Activated CD8-positive, alpha-beta memory T cell treated with anti-CD3 and anti-CD28 coated beads, Interleukin-2, amount 10 ng/mL, durations not matched to agents 7 days and 5 days (primary cell): Measurements from ENCODE around the gene PRDM13. TPM values are rescaled to one million over a fixed set of nuclear protein-coding genes. Genes with fewer than 3 reads are reported as not detected.

Experiments
- ATAC-seq: fragments of 150-1000 bp; cut with Tn5 transposase; one replicate; pipeline ENCODE4 v1.10.0; 2021; ENCODE audit warnings: moderate library complexity
- CTCF ChIA-PET: fragments of 350-600 bp; sonication (Branson Sonifier 250); formaldehyde crosslinking; loops from one replicate; lab custom pipeline; 2021; ENCODE audit warnings: antibody characterized with exemption; lab: Charles Lee
- DNase-seq: peaks from one replicate; pipeline ENCODE4 v3.0.0-alpha.2; 2020
- H3K27ac Mint-ChIP-seq: one replicate; pipeline ENCODE4 v1.8.0; 2021; ENCODE audit warnings: mild to moderate bottlenecking, mixed read lengths
- H3K27me3 Mint-ChIP-seq: one replicate; pipeline ENCODE4 v1.8.0; 2021; ENCODE audit warnings: mixed read lengths
- H3K36me3 Mint-ChIP-seq: one replicate; pipeline ENCODE4 v1.8.0; 2021; ENCODE audit warnings: mild to moderate bottlenecking, mixed read lengths
- H3K4me1 Mint-ChIP-seq: one replicate; pipeline ENCODE4 v1.8.0; 2021; ENCODE audit warnings: mixed read lengths
- H3K4me3 Mint-ChIP-seq: one replicate; pipeline ENCODE4 v1.8.0; 2021; ENCODE audit warnings: mild to moderate bottlenecking, moderate library complexity, mixed read lengths
- H3K9me3 Mint-ChIP-seq: one replicate; pipeline ENCODE4 v1.8.0; 2022; ENCODE audit warnings: low read depth, mixed read lengths
- total RNA-seq, 2 experiments: library from RNA; stranded (reverse); gene quantifications; one replicate each; pipeline ENCODE4 v1.2.3, GENCODE V29; 2021

The PRDM13 gene
- total RNA-seq = under 1 TPM in 1 of 2 experiments, not detected in 1; 0.14 TPM

DNA sequence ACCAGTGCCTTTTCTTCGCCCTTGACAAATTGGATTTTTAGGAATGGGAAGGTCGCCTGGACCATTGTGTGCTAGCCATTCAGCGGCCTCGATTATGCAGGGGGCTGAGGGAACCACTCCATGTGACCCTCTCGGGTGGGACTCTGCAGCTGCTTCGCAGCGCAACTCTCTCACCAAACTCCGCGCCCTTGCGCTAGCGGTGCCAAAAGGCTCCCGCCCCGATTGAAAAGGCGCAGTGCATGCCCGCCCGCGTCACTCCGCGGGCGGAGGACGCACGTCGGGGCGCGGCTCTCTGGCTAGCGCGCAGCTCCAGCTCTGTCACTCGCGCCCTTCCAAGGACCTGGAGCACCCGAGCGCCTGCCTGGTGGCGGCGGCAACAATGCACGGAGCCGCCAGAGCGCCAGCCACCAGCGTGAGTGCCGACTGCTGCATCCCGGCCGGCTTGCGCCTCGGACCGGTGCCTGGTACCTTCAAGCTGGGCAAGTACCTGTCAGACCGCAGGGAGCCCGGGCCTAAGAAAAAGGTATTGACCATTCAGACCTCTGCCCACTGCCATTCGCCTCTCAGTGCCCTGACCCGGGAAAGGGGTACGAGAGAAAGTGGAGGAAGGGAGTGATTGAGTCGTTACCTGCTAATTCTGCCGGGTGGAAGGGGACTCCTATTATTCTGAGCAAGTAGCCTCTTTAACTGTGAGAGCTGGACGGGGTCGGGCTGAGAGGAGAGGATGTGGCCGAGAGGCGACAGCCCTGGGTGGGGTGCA lies at the start of gene PRDM13:
TSS of gene PRDM13 (plus strand) at position 178 of the 760 bp plus-strand sequence. CDS start at position 380, 202 bp downstream.
- peaks cover 3% of the 10 kb centered on the region for H3K36me3 Mint-ChIP-seq
- CTCF ChIA-PET = interaction anchor here (6.0 kb wide), 1 partner anchor 18 kb away, joined by 28 read pairs; no protein-coding TSS in a partner anchor
- H3K4me3 Mint-ChIP-seq = no peak within 1 kb of the TSS
- peak within 1 kb of the TSS; percentile 59 for H3K27ac Mint-ChIP-seq
- no peak for DNase-seq
- peaks cover 84% of the 10 kb centered on the region for H3K27me3 Mint-ChIP-seq
- no peak for ATAC-seq
- no peaks in the 10 kb centered on the region for H3K9me3 Mint-ChIP-seq
- peaks cover 57% of the 10 kb centered on the region for H3K4me1 Mint-ChIP-seq

DNA sequence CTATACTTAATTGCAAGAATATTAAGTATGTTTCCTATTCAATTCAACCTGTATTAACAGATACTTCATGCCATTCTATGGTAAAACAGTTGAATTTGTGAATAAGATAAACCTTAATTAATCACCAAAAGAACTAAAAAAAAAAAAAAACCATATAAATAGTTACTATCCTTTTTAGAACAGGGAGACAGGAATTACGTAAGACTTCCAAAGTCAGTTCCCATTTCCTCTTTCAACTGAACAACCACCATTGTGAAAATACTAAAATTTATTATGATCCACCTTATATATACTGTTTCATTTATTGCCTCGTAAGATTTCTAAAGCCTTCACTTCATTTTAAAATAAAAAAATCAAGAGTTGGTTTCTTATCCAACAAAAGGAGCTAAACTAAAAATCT lies 47.6 kb upstream of the PRDM13 start:
- ATAC-seq (no peak), DNase-seq (no peak)
- Mint-ChIP-seq H3K4me1 (peaks cover 1% of the 10 kb centered on the region), H3K9me3 (no peaks in the 10 kb centered on the region), H3K4me3 (no peak overlapping the region), H3K27me3 (no peaks in the 10 kb centered on the region), H3K27ac (no peak overlapping the region), H3K36me3 (peaks cover 45% of the 10 kb centered on the region)
- CTCF ChIA-PET = interaction anchor here (0.7 kb wide), 1 partner anchor 30 kb away, joined by 3 read pairs; no protein-coding TSS in a partner anchor

DNA sequence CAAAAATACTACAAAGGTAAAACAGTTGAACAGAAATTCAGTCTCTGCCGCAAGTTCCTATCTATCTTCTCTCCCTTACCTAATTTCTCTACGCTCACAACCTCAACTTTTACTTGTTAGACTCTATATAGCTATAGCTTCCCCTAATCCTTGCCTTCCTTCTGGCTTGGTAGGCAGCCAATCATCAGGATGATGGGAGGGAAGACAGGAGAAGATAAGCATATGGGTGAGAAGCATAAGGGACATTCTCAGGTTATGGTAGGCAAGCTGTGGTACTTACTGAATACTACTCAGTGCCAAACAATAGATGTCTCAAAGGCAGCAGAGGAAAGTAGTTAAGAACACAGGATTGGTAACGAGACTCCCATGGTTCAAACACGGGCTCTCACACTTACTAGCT lies 46.0 kb upstream of the PRDM13 start:
- CTCF ChIA-PET = interaction anchor here (1.1 kb wide), 1 partner anchor 229 kb away, joined by 3 read pairs; no protein-coding TSS in a partner anchor
- no peak overlapping the region for H3K27ac Mint-ChIP-seq
- no peaks in the 10 kb centered on the region for H3K9me3 Mint-ChIP-seq
- no peaks in the 10 kb centered on the region for H3K27me3 Mint-ChIP-seq
- DNase-seq = no peak
- H3K4me1 Mint-ChIP-seq = peaks cover 3% of the 10 kb centered on the region
- H3K4me3 Mint-ChIP-seq = no peak overlapping the region
- H3K36me3 Mint-ChIP-seq = peaks cover 38% of the 10 kb centered on the region
- ATAC-seq = no peak

DNA sequence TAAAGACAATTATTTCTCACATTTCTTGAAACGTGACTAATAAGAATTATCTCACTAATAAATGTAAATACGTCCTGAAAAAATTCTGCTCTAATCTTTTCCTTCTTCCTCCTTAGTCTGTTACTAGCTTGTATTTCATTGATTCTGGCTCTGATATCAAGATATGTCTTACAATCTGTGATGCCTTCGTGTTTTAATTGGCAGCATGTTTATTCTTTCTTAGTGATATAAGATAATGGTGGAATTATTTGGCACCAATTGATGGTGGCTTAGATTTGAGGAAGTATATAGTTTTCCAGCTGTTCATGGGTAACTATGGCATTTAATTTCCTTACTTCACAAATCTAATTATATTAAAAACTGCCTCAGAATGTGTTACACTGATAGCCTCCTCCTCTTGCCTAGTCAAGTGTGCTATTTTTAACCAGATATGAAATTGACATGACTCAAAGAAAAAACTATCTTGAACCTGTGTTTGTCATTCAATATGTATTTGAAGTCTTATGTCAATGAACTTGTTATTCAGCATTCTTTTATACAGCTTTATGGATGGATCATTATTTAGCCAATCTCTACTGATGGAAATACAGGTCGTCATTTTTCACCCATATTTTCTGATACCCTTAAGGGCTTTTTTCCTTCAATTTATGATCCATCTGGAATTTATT lies 43.4 kb upstream of the PRDM13 start:
- Mint-ChIP-seq H3K27ac (no peak overlapping the region), H3K4me1 (peaks cover 18% of the 10 kb centered on the region), H3K36me3 (peaks cover 21% of the 10 kb centered on the region)

DNA sequence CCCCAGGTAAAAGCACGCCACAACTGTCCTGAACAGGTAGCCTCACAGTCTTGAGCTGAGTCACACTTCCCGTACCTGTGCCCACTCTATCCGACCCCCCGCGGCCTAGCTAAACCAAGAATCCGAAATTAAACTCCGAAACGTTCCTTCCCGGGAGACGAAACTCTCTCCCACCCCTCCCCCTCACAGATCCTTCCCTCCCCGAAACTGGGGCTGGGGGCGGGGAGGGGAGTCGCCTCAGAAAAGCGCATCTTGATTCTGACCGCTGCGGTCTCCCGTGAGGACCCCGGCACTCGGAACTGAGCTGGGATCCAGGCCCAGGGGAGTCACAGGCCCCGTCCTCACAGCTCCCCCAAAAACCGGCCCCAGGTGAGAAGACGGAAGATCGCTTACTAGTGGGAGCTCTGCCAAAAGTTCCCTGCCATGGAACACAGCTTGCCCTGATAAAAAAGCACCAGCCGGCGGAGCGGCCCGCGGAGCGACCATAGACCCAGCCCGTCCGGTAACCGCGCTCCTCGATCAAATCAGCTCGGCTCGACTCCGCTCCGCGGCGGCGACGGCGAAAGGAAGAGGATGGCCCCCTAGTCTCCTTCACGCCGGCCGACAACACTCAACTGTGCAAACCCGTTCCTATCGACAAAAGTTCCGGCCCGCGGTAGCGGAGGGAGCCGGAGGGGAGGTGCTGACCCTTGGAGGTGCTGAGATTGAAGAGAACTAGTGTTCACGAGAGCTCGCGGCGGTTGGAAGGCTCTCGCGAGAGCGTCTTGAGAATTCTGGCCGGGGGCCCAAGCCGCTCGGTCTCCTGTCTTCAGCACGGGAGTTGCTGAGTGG lies 38.3 kb upstream of the PRDM13 start, which contains the start of gene CCNC:
TSS of gene CCNC (minus strand) at position 558 of the 831 bp plus-strand sequence. CDS start at position 425, 133 bp downstream.
- H3K27ac Mint-ChIP-seq = peak within 1 kb of the TSS; percentile 86
- peak; percentile 98 for ATAC-seq
- peaks cover 28% of the 10 kb centered on the region for H3K4me1 Mint-ChIP-seq
- CTCF ChIA-PET = interaction anchor here (0.9 to 2.0 kb wide), 10 partner anchors 21 to 165 kb away, joined by 3 to 14 read pairs (median 4); no protein-coding TSS in a partner anchor
- H3K27me3 Mint-ChIP-seq = no peaks in the 10 kb centered on the region
- peak within 1 kb of the TSS; percentile 98 for H3K4me3 Mint-ChIP-seq
- peaks cover 6% of the 10 kb centered on the region for H3K36me3 Mint-ChIP-seq
- no peaks in the 10 kb centered on the region for H3K9me3 Mint-ChIP-seq
- peak; percentile 94 for DNase-seq

More for the DNA sequence above, 43.4 kb upstream of the PRDM13 start:
- ATAC-seq (no peak), DNase-seq (no peak)
- CTCF ChIA-PET = interaction anchor here (1.0 to 1.9 kb wide), 3 partner anchors 13 to 42 kb away, joined by 3 to 4 read pairs (median 3); no protein-coding TSS in a partner anchor
- H3K4me3 Mint-ChIP-seq = no peak overlapping the region
- no peaks in the 10 kb centered on the region for H3K27me3 Mint-ChIP-seq
- no peaks in the 10 kb centered on the region for H3K9me3 Mint-ChIP-seq

DNA sequence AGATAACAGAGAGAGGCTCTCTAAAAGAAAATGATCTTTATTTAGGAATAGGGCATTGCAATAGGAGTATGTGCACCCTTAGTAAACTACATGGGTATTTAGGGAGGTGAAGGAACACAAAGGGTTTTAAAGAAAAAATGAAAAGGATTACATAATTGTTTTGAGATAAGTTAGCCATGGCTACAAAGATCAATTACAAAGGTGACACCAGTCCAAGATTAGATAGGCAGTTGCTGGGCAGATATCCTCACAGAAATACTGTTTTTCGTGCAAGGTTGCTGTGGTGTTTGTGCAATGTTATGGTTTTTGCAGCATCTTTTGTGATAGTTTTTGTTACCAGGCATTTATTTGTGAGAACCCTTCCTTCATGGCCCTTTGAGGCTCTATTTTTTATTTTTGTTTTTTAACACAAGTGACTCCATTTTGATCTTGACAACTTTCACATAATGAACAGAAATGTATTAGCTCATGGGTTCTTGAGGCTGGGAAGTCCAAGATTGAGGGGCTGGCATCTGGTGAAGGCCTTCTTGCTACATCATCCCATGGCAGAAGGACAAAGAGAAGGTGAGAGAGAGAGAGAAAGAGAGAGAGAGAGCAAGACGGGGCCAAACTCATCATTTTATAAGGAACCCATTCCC lies 32.5 kb upstream of the PRDM13 start:
- DNase-seq = no peak
- H3K27ac Mint-ChIP-seq = no peak overlapping the region
- H3K27me3 Mint-ChIP-seq = peaks cover 27% of the 10 kb centered on the region
- H3K9me3 Mint-ChIP-seq = no peaks in the 10 kb centered on the region
- H3K4me1 Mint-ChIP-seq = peaks cover 14% of the 10 kb centered on the region
- H3K36me3 Mint-ChIP-seq = peaks cover 2% of the 10 kb centered on the region
- no peak overlapping the region for H3K4me3 Mint-ChIP-seq
- no peak for ATAC-seq
- CTCF ChIA-PET = interaction anchor here (1.0 to 2.8 kb wide), 2 partner anchors 9 to 15 kb away, joined by 4 to 7 read pairs; no protein-coding TSS in a partner anchor

DNA sequence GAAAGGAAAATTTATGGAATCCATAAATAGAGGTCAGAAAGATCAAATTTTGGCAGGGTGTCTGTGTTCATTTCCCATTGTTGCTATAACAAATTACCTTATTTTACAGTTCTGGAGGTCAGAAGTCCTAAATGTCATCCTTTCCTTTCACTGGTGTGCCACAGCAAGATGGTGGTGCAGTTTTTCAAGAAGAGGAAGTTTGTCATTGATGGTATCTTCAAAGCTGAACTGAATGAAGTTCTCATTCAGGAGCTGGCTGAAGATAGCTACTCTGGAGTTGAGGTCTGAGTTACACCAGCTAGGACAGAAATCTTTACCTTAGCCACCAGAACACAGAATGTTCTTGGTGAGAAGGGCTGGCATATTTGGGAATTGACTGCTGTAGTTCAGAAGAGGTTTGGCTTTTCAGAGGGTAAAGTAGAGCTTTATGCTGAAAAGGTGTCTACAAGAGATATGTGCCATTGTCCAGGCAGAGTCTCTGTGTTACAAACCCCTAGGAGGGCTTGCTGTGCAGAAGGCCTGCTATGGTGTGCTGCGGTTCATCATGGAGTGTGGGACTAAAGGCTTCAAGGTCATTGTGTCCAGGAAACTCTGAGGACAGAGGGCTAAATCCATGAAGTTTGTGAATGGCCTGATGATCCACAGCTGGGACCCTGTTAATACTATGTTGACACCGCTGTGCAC lies 30.9 kb upstream of the PRDM13 start:
- ATAC-seq = no peak
- CTCF ChIA-PET = interaction anchor here (1.2 to 2.7 kb wide), 2 partner anchors 12 to 13 kb away, joined by 3 to 8 read pairs; no protein-coding TSS in a partner anchor
- H3K4me3 Mint-ChIP-seq = no peak overlapping the region
- H3K36me3 Mint-ChIP-seq = peaks cover 2% of the 10 kb centered on the region
- no peak for DNase-seq
- H3K27ac Mint-ChIP-seq = no peak overlapping the region
- H3K9me3 Mint-ChIP-seq = no peaks in the 10 kb centered on the region
- H3K4me1 Mint-ChIP-seq = peaks cover 14% of the 10 kb centered on the region
- H3K27me3 Mint-ChIP-seq = peaks cover 33% of the 10 kb centered on the region

DNA sequence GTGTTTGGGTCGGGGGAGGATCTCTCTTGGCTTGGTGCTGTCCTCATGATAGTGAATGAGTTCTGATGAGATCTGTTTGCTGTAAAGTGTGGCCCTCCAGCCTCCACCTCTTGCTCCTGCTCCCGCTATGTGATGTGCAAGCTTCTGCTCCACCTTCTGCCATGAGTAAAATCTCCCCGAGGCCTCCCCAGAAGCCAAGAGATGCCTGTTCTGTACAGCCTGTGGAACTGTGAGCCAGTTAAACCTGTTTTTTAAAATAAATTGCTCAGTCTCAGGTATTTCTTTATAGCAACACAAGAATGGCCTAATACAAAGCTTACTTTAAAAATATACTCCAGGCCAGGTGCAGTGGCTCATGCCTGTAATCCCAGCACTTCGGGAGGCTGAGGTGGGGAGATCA lies 26.9 kb upstream of the PRDM13 start:
- no peak overlapping the region for H3K27ac Mint-ChIP-seq
- peaks cover 2% of the 10 kb centered on the region for H3K36me3 Mint-ChIP-seq
- peaks cover 7% of the 10 kb centered on the region for H3K4me1 Mint-ChIP-seq
- ATAC-seq = no peak
- CTCF ChIA-PET = no interaction called here
- peaks cover 48% of the 10 kb centered on the region for H3K27me3 Mint-ChIP-seq
- H3K4me3 Mint-ChIP-seq = no peak overlapping the region
- DNase-seq = no peak
- no peaks in the 10 kb centered on the region for H3K9me3 Mint-ChIP-seq

DNA sequence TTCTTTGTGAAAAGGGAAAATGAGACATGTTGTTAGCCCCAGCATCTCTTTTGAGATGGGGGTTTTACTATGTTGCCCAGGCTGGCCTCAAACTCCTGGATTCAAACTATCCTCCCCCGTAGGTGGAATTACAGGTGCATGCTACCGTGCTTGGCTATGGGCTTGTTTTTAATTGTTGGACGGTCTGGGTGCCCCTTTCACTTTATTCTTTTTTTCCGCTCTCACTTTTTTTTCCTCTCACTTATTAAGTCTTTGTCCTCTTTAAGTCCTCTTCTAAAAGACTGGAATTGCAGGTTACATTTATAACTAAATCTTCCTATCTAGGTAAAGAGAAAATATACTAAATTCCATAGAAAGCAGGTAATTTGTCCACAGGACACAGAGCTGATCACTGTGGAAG lies 18.8 kb upstream of the PRDM13 start:
- DNase-seq = no peak
- Mint-ChIP-seq H3K27me3 (peaks cover 77% of the 10 kb centered on the region), H3K27ac (no peak overlapping the region), H3K4me3 (no peak overlapping the region), H3K4me1 (peaks cover 26% of the 10 kb centered on the region), H3K36me3 (no peaks in the 10 kb centered on the region), H3K9me3 (no peaks in the 10 kb centered on the region)
- no peak for ATAC-seq
- CTCF ChIA-PET = interaction anchor here (0.8 to 4.2 kb wide), 14 partner anchors 9 to 212 kb away, joined by 3 to 44 read pairs (median 6); partner anchors contain the start of gene CCNC

DNA sequence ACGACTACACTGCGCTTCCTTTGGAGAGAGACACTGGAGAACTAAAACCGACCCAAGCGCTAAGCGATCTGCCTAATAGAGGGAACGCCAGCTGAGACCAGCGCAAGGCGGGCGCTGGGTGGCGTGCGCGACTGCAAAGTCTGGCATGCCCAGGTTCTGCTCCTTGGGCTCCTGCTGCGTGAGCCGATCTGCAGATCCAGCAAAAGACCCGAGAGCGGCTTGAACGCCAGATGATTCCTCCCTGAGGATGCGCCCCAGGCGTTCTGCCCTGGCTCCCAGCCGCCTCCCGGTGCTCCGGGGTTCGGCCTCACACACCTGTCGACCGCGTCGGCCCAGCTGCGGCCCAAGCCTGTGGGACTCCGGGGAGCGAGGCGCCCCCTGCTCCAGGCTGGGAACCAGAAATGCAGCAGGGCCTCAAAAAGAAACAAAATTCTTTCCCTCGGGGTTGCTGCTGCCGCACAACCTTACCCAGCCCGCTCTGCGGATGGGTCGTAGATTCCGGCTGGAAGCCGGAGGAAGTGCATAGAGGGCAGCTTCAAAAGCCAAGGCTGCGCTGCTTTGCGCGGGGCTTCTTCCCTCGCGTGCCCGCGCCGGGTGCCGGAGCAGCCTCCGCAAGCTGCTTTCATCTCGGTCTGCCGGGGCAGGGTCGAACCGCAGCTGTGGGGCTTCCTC lies 17.9 kb upstream of the PRDM13 start:
- Mint-ChIP-seq H3K27ac (peak overlapping the region; percentile 36), H3K36me3 (no peaks in the 10 kb centered on the region), H3K4me1 (peaks cover 26% of the 10 kb centered on the region), H3K9me3 (no peaks in the 10 kb centered on the region), H3K4me3 (peak overlapping the region; percentile 78), H3K27me3 (peaks cover 77% of the 10 kb centered on the region)
- DNase-seq (peak; percentile 76), ATAC-seq (peak; percentile 94)
- CTCF ChIA-PET = interaction anchor here (0.5 to 4.2 kb wide), 23 partner anchors 8 to 258 kb away, joined by 3 to 44 read pairs (median 4); partner anchors contain the start of gene CCNC

DNA sequence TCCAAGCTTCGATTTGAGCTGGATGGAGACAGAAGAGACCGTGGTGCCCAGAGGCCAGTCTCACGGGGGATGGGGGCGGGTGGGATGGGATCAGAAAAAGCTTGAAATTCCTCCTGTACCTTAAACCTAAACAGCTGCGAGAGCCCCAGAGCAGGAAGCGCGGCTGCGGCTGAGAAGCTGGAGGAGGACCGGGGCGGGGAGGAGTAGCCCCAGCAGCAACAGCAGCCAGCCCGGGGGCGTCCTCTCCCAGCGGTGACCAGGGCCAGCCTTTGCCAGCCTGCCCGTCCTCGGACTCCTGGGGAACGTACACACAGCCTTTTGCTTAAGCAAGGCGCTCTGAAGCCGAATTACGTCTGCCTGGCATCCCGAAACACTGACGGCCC lies 17.4 kb upstream of the PRDM13 start:
- no peaks in the 10 kb centered on the region for H3K9me3 Mint-ChIP-seq
- ATAC-seq (peak; percentile 31), DNase-seq (no peak)
- H3K4me1 Mint-ChIP-seq = peaks cover 26% of the 10 kb centered on the region
- CTCF ChIA-PET = interaction anchor here (0.5 to 4.2 kb wide), 17 partner anchors 7 to 259 kb away, joined by 3 to 44 read pairs (median 6); partner anchors contain the start of gene CCNC
- H3K27ac Mint-ChIP-seq = no peak overlapping the region
- no peaks in the 10 kb centered on the region for H3K36me3 Mint-ChIP-seq
- H3K27me3 Mint-ChIP-seq = peaks cover 81% of the 10 kb centered on the region
- peak overlapping the region; percentile 78 for H3K4me3 Mint-ChIP-seq
